DND-41 (cell line): ENCODE results near the gene CCBE1.

ENCODE experiments used
- ATAC-seq: fragments of 200-7000 bp; cut with Tn5 transposase; 3 replicates; pipeline ENCODE4 v1.9.1; 2021; ENCODE audit warnings: low read depth; ENCODE audit not compliant: insufficient read depth
- DNase-seq: peaks from one replicate; pipeline ENCODE4 v3.0.0-alpha.2; 2020
- H2AFZ ChIP-seq: 2 replicates; pipeline ENCODE4 v1.6.0; 2012; ENCODE audit warnings: low read depth, low read length
- H3K27ac ChIP-seq: 2 replicates; pipeline ENCODE4 v1.5.1; 2012; ENCODE audit warnings: low read length, inconsistent platforms
- H3K27me3 ChIP-seq: fragments of 200-600 bp; sonication (generic); 2 replicates; pipeline ENCODE4 v1.6.0; 2012; ENCODE audit warnings: low read length, mild to moderate bottlenecking, inconsistent platforms; ENCODE audit not compliant: insufficient read depth, poor library complexity
- H3K36me3 ChIP-seq: 2 replicates; pipeline ENCODE4 v1.5.1; 2012; ENCODE audit warnings: low read length, inconsistent platforms; ENCODE audit not compliant: insufficient read depth
- H3K4me1 ChIP-seq: 2 replicates; pipeline ENCODE4 v1.5.1; 2012; ENCODE audit warnings: mild to moderate bottlenecking, low read length; ENCODE audit not compliant: insufficient read depth
- H3K4me2 ChIP-seq: 2 replicates; pipeline ENCODE4 v1.6.0; 2012; ENCODE audit warnings: mild to moderate bottlenecking, moderate library complexity, low read length, inconsistent platforms; ENCODE audit not compliant: insufficient read depth
- H3K4me3 ChIP-seq, 2 experiments: fragments of 200-600 bp in 1 of 2; shearing (Covaris generic) in 1 of 2; 2 replicates each; pipeline ENCODE4 v1.5.1; 2012 to 2016; ENCODE audit warnings: inconsistent platforms in 2 of 2, low read length in 2 of 2, mild to moderate bottlenecking in 2 of 2, low read depth in 1 of 2, moderate library complexity in 1 of 2
- H3K79me2 ChIP-seq: 2 replicates; pipeline ENCODE4 v1.6.0; 2012; ENCODE audit warnings: low read length, inconsistent platforms; ENCODE audit not compliant: insufficient read depth
- H3K9ac ChIP-seq: 2 replicates; pipeline ENCODE4 v1.6.0; 2012; ENCODE audit warnings: low read depth, mild to moderate bottlenecking, inconsistent platforms, low read length, moderate library complexity
- H3K9me3 ChIP-seq: 2 replicates; pipeline ENCODE4 v1.5.1; 2012; ENCODE audit warnings: low read length, moderate library complexity, mild to moderate bottlenecking, inconsistent platforms; ENCODE audit not compliant: insufficient read depth, severe bottlenecking
- H4K20me1 ChIP-seq: 2 replicates; pipeline ENCODE4 v1.6.0; 2012; ENCODE audit warnings: low read length; ENCODE audit not compliant: insufficient read depth
- EZH2 ChIP-seq: IDR thresholded peaks from 3 replicates; pipeline ENCODE4 v1.6.1; 2012; ENCODE audit warnings: borderline replicate concordance, low read depth, mild to moderate bottlenecking, moderate library complexity, low read length, inconsistent platforms; ENCODE audit not compliant: severe bottlenecking
- TF ChIP-seq, protein P1 (sequence below): IDR thresholded peaks from 2 replicates; pipeline ENCODE4 v1.5.1; 2012; ENCODE audit warnings: borderline replicate concordance, low read length, moderate library complexity, mild to moderate bottlenecking; ENCODE audit not compliant: poor library complexity, severe bottlenecking; ENCODE audit errors: extremely low read depth

The CCBE1 gene

DNA sequence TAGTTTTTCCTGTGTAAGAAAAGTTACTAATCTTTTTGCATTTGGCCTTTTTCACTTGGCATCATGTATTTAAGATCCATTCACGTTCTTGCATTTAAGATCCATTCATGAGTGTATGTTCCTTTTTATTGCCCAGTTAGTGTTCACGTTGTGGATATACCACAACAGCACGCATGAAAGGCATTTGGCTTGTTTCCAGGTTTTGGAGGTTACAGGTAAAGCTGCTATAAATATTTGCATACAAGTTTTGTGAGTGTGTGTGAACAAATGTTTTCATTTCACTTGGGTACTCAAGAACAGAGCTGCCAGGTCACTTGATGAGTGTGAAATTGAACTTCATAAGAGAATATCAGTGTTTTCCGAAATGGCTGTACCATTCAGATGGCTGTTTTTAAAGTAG lies 121.2 kb downstream of the CCBE1 start:
- no peaks in the 10 kb centered on the region for H3K36me3 ChIP-seq
- H3K4me3 ChIP-seq = no peak overlapping the region
- DNase-seq = no peak
- H3K27me3 ChIP-seq = no peaks in the 10 kb centered on the region
- H3K9ac ChIP-seq = no peak overlapping the region
- no peaks in the 10 kb centered on the region for H4K20me1 ChIP-seq
- ATAC-seq = no peak
- H3K79me2 ChIP-seq = no peaks in the 10 kb centered on the region
- no peak overlapping the region for H2AFZ ChIP-seq
- TF ChIP-seq EZH2 = no peak
- TF ChIP-seq, protein P1, sequence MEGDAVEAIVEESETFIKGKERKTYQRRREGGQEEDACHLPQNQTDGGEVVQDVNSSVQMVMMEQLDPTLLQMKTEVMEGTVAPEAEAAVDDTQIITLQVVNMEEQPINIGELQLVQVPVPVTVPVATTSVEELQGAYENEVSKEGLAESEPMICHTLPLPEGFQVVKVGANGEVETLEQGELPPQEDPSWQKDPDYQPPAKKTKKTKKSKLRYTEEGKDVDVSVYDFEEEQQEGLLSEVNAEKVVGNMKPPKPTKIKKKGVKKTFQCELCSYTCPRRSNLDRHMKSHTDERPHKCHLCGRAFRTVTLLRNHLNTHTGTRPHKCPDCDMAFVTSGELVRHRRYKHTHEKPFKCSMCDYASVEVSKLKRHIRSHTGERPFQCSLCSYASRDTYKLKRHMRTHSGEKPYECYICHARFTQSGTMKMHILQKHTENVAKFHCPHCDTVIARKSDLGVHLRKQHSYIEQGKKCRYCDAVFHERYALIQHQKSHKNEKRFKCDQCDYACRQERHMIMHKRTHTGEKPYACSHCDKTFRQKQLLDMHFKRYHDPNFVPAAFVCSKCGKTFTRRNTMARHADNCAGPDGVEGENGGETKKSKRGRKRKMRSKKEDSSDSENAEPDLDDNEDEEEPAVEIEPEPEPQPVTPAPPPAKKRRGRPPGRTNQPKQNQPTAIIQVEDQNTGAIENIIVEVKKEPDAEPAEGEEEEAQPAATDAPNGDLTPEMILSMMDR = no peak
- H3K4me2 ChIP-seq = no peak overlapping the region
- no peak overlapping the region for H3K27ac ChIP-seq
- no peaks in the 10 kb centered on the region for H3K4me1 ChIP-seq
- no peaks in the 10 kb centered on the region for H3K9me3 ChIP-seq

DNA sequence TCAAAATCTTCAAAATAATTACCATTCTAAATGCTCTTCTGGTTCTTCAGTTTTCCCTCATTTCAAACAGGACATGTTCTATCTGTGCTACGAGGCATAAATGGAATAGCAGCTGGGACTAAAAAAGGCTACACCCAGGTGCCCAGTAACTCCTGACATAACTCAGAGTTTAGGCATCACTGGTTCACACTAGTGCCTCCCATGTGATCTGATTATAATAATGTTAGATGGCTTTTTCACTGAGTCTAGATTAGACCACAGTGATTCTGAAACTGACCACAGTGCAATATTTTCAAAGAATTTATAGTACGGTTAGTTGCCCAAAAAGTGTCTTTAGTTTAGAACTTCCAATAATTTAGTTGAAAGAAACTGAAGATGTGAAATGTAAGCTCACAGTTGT lies 123.3 kb downstream of the CCBE1 start:
- Histone ChIP-seq H3K9ac (no peak overlapping the region), H3K4me1 (no peaks in the 10 kb centered on the region), H4K20me1 (no peaks in the 10 kb centered on the region), H3K4me2 (no peak overlapping the region), H3K36me3 (no peaks in the 10 kb centered on the region), H3K9me3 (no peaks in the 10 kb centered on the region), H3K79me2 (no peaks in the 10 kb centered on the region), H3K4me3 (no peak overlapping the region), H3K27ac (no peak overlapping the region), H3K27me3 (no peaks in the 10 kb centered on the region), H2AFZ (no peak overlapping the region)
- DNase-seq = no peak
- no peak for ATAC-seq
- TF ChIP-seq EZH2 = no peak
- TF ChIP-seq, protein P1 = no peak

DNA sequence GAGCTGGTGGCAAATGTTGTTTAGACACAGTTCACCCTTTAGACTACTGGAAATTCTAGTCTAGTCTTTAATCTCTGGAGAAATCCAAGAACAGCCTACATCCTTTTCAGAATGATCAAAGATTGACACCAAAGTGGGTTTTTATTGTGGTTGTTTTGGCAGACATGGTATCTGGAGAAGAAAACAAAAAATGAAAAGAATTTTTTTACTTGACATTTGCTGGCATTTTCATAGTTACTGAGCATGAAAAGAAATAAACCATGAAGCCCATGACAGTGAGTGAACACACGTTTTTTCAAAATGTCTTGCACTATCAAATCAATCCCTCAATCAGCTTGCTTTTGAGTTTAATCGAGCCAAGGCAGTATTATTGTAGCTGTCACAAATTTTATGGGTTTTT lies 125.3 kb downstream of the CCBE1 start:
- no peaks in the 10 kb centered on the region for H3K27me3 ChIP-seq
- H4K20me1 ChIP-seq = no peaks in the 10 kb centered on the region
- no peaks in the 10 kb centered on the region for H3K9me3 ChIP-seq
- no peaks in the 10 kb centered on the region for H3K79me2 ChIP-seq
- no peaks in the 10 kb centered on the region for H3K36me3 ChIP-seq
- no peak for DNase-seq
- no peaks in the 10 kb centered on the region for H3K4me1 ChIP-seq
- H3K4me3 ChIP-seq = no peak overlapping the region
- TF ChIP-seq, protein P1 = no peak
- TF ChIP-seq EZH2 = no peak
- no peak overlapping the region for H2AFZ ChIP-seq
- no peak overlapping the region for H3K4me2 ChIP-seq
- H3K9ac ChIP-seq = no peak overlapping the region
- no peak overlapping the region for H3K27ac ChIP-seq
- ATAC-seq = no peak

DNA sequence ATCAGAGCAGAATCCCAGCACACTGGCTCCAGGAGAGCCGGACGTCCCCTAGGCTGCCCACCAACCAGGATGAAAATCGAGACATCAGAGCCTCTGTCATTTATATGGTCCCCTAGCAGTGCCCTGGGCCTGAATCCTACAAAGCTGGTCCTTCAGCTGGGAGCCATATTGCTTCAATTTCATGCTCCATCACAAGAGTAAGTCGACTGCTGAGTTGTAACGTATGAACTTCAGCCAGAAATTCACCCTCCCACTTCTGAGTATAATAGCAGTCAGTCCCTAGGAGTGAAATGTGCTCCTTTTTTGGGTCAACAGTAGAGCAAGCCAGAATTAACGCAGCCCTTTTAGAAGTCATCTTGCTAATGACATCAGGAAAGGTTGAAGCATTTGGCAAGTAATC lies 126.4 kb downstream of the CCBE1 start:
- no peaks in the 10 kb centered on the region for H3K4me1 ChIP-seq
- no peak overlapping the region for H2AFZ ChIP-seq
- no peak for ATAC-seq

More for the DNA sequence above, 126.4 kb downstream of the CCBE1 start:
- H3K79me2 ChIP-seq = no peaks in the 10 kb centered on the region
- H3K9ac ChIP-seq = no peak overlapping the region
- H3K9me3 ChIP-seq = no peaks in the 10 kb centered on the region
- no peak overlapping the region for H3K4me3 ChIP-seq
- TF ChIP-seq EZH2 = no peak
- no peaks in the 10 kb centered on the region for H3K36me3 ChIP-seq
- DNase-seq = no peak
- no peaks in the 10 kb centered on the region for H3K27me3 ChIP-seq
- H3K4me2 ChIP-seq = no peak overlapping the region
- no peak overlapping the region for H3K27ac ChIP-seq
- no peaks in the 10 kb centered on the region for H4K20me1 ChIP-seq
